H1 (cell line): ENCODE measurements around the gene LORICRIN. TPM values are rescaled to one million over a fixed set of nuclear protein-coding genes. Genes with fewer than 3 reads are reported as not detected.

Source experiments
- CTCF ChIA-PET: fragments of 300-600 bp; sonication (Branson Sonifier 250); formaldehyde crosslinking; loops from one replicate; lab custom pipeline; 2021; ENCODE audit not compliant: partially characterized antibody; lab: Charles Lee
- POLR2A ChIA-PET: fragments of 300-600 bp; sonication (Branson Sonifier 250); formaldehyde crosslinking; loops from one replicate; lab custom pipeline; 2021; ENCODE audit warnings: inconsistent platforms; ENCODE audit not compliant: partially characterized antibody; lab: Charles Lee
- DNase-seq, 2 experiments: peaks; one replicate each; pipeline versions ENCODE4 v3.0.0 to v3.0.0-alpha.2; 2010 to 2022; ENCODE audit warnings: low spot score in 2 of 2, low read depth in 1 of 2, mixed read lengths in 1 of 2
- FAIRE-seq: peaks from 2 replicates; lab custom pipeline; 2011; peaks lifted over from hg19 to GRCh38; lab: Jason Lieb, UNC
- H2AFZ ChIP-seq: 2 replicates; pipeline ENCODE4 v1.8.1; 2012; ENCODE audit warnings: low read length, inconsistent platforms
- H2AK5ac ChIP-seq: 2 replicates; pipeline ENCODE4 v1.6.1; 2013; ENCODE audit warnings: low read depth, low read length
- H2BK120ac ChIP-seq: replicated peaks from 2 replicates; pipeline ENCODE3; 2013; ENCODE audit warnings: low read depth, low read length, inconsistent platforms
- H2BK12ac ChIP-seq: 2 replicates; pipeline ENCODE4 v1.6.1; 2013; ENCODE audit warnings: low read depth, low read length
- H2BK15ac ChIP-seq: 2 replicates; pipeline ENCODE4 v1.6.1; 2013; ENCODE audit warnings: low read length
- H2BK20ac ChIP-seq: 2 replicates; pipeline ENCODE4 v1.6.1; 2013; ENCODE audit warnings: low read length
- H2BK5ac ChIP-seq: 2 replicates; pipeline ENCODE4 v1.6.1; 2013; ENCODE audit warnings: low read depth, low read length
- H3K14ac ChIP-seq: 2 replicates; pipeline ENCODE4 v1.6.1; 2013; ENCODE audit warnings: inconsistent platforms; ENCODE audit not compliant: insufficient read length
- H3K18ac ChIP-seq: 2 replicates; pipeline ENCODE4 v1.6.1; 2013; ENCODE audit warnings: low read length; ENCODE audit errors: extremely low read depth
- H3K23ac ChIP-seq: 2 replicates; pipeline ENCODE4 v1.6.1; 2013; ENCODE audit warnings: inconsistent platforms; ENCODE audit not compliant: insufficient read length
- H3K23me2 ChIP-seq: 2 replicates; pipeline ENCODE4 v1.6.1; 2013; ENCODE audit warnings: low read depth, low read length
- H3K27ac ChIP-seq: 2 replicates; pipeline ENCODE4 v1.6.1; 2011; ENCODE audit warnings: low read depth, low read length, inconsistent platforms
- H3K27me3 ChIP-seq, 4 experiments: replicated peaks in 1 of 4; 1 replicate in 1 of 4; 2 replicates in 3 of 4; pipeline versions ENCODE4 v1.6.1 to v1.8.1; 2011 to 2013; ENCODE audit warnings: low read length in 3 of 4, mild to moderate bottlenecking in 3 of 4, inconsistent platforms in 2 of 4, mixed read lengths in 2 of 4, moderate library complexity in 1 of 4; ENCODE audit not compliant: control insufficient read depth in 3 of 4, insufficient read depth in 3 of 4; ENCODE audit errors: extremely low read depth in 1 of 4
- H3K36me3 ChIP-seq, 4 experiments: 2 replicates each; pipeline versions ENCODE4 v1.6.1 to v1.8.1; 2011 to 2013; ENCODE audit warnings: mild to moderate bottlenecking in 4 of 4, low read length in 3 of 4, moderate library complexity in 2 of 4, control low read depth in 1 of 4, inconsistent platforms in 1 of 4; ENCODE audit not compliant: insufficient read depth in 4 of 4, control insufficient read depth in 2 of 4
- H3K4ac ChIP-seq: replicated peaks from 2 replicates; pipeline ENCODE3; 2013; ENCODE audit warnings: low read length, low read depth, mixed read lengths, inconsistent platforms; ENCODE audit not compliant: insufficient read length
- H3K4me1 ChIP-seq, 4 experiments: replicated peaks in 1 of 4; 1 replicate in 1 of 4; 2 replicates in 3 of 4; pipeline versions ENCODE4 v1.6.1 to v1.8.1; 2011 to 2013; ENCODE audit warnings: low read length in 3 of 4, inconsistent platforms in 2 of 4, mixed read lengths in 1 of 4; ENCODE audit not compliant: insufficient read depth in 4 of 4, control insufficient read depth in 3 of 4
- H3K4me2 ChIP-seq, 2 experiments: 2 replicates each; pipeline versions ENCODE4 v1.6.1 to v1.8.1; 2011 to 2013; ENCODE audit warnings: low read depth in 2 of 2, low read length in 2 of 2, control low read depth in 1 of 2, inconsistent platforms in 1 of 2, mild to moderate bottlenecking in 1 of 2; ENCODE audit not compliant: insufficient read depth in 1 of 2
- H3K4me3 ChIP-seq, 4 experiments: fragments of 200-600, 300-600 bp in 1 of 4; sonication (generic), shearing (Covaris generic), sonication (Bioruptor Twin) in 1 of 4; 2 replicates each; pipeline versions ENCODE4 v1.5.1 to v1.8.1; 2011 to 2016; ENCODE audit warnings: low read length in 4 of 4, low read depth in 3 of 4, control low read depth in 2 of 4, inconsistent platforms in 2 of 4, mild to moderate bottlenecking in 2 of 4, mixed read lengths in 1 of 4, moderate library complexity in 1 of 4; ENCODE audit not compliant: insufficient read depth in 2 of 4; ENCODE audit errors: extremely low read depth in 1 of 4
- H3K56ac ChIP-seq: replicated peaks from 2 replicates; pipeline ENCODE3; 2013; ENCODE audit warnings: low read depth, mild to moderate bottlenecking, mixed read lengths, low read length, inconsistent platforms; ENCODE audit not compliant: insufficient read length
- H3K79me1 ChIP-seq: 2 replicates; pipeline ENCODE4 v1.6.1; 2013; ENCODE audit warnings: low read depth, low read length, control low read depth
- H3K79me2 ChIP-seq, 2 experiments: 2 replicates each; pipeline versions ENCODE4 v1.6.1 to v1.8.1; 2012 to 2013; ENCODE audit warnings: low read length in 2 of 2, mild to moderate bottlenecking in 2 of 2, inconsistent platforms in 1 of 2; ENCODE audit not compliant: insufficient read depth in 2 of 2, control insufficient read depth in 1 of 2
- H3K9ac ChIP-seq, 4 experiments: replicated peaks in 1 of 4; 1 replicate in 1 of 4; 2 replicates in 3 of 4; pipeline versions ENCODE4 v1.6.1 to v1.8.1; 2011 to 2013; ENCODE audit warnings: low read depth in 3 of 4, low read length in 3 of 4, control low read depth in 2 of 4, mild to moderate bottlenecking in 2 of 4, moderate library complexity in 2 of 4, inconsistent platforms in 1 of 4; ENCODE audit errors: extremely low read depth in 1 of 4
- H3K9me3 ChIP-seq, 2 experiments: 2 replicates each; pipeline versions ENCODE4 v1.6.1 to v1.8.1; 2012 to 2013; ENCODE audit warnings: mild to moderate bottlenecking in 2 of 2, moderate library complexity in 2 of 2, control low read depth in 1 of 2, inconsistent platforms in 1 of 2, low read depth in 1 of 2, low read length in 1 of 2, mixed read lengths in 1 of 2; ENCODE audit not compliant: insufficient read depth in 2 of 2
- H4K20me1 ChIP-seq, 2 experiments: replicated peaks in 1 of 2; 2 replicates each; pipeline versions ENCODE3 to v1.8.1; 2011 to 2013; ENCODE audit warnings: inconsistent platforms in 2 of 2, low read length in 2 of 2, mild to moderate bottlenecking in 1 of 2; ENCODE audit not compliant: insufficient read depth in 2 of 2, control insufficient read depth in 1 of 2
- H4K5ac ChIP-seq: 2 replicates; pipeline ENCODE4 v1.6.1; 2013; ENCODE audit warnings: low read length, low read depth, mixed read lengths, inconsistent platforms; ENCODE audit not compliant: insufficient read length
- H4K8ac ChIP-seq: 2 replicates; pipeline ENCODE4 v1.8.0; 2013; ENCODE audit warnings: mild to moderate bottlenecking, moderate library complexity, low read length, inconsistent platforms; ENCODE audit not compliant: insufficient read depth; ENCODE audit errors: extremely low read depth
- H4K91ac ChIP-seq: replicated peaks from 2 replicates; pipeline ENCODE3; 2013; ENCODE audit warnings: low read length, mixed read lengths, inconsistent platforms; ENCODE audit not compliant: insufficient read length
- BACH1 ChIP-seq: IDR thresholded peaks from 2 replicates; pipeline ENCODE4 v1.6.1; 2012; ENCODE audit warnings: low read length, improper control_type of control experiment
- ZNF274 ChIP-seq: IDR thresholded peaks from 2 replicates; pipeline ENCODE4 v1.7.0; 2012; ENCODE audit warnings: low read length, borderline replicate concordance; ENCODE audit errors: extremely low read depth
- WGBS, 2 experiments: shearing (Covaris generic) in 1 of 2; methylation state at CpG; one replicate each; pipeline versions ENCODE4 v1.1.6 to v1.1.7; 2013 to 2015; ENCODE audit warnings: low lambda C conversion rate in 2 of 2, mixed read lengths in 2 of 2, inconsistent platforms in 1 of 2, low coverage in 1 of 2, missing lambda C conversion rate in 1 of 2; ENCODE audit not compliant: insufficient replicate concordance in 2 of 2, insufficient coverage in 1 of 2, insufficient read length in 1 of 2; ENCODE audit errors: extremely low coverage in 1 of 2, missing lambda C conversion rate in 1 of 2; 5-methylcytosine and 5-hydroxymethylcytosine counted together
- polyA plus RNA-seq, 7 experiments: library from polyadenylated mRNA; depleted of rRNA in 3 of 7; stranded (reverse) in 5 of 7; unstranded in 2 of 7; fragments of >200 nt in 5 of 7; fragments of 200-250 nt in 2 of 7; gene quantifications; 1 replicate in 5 of 7; 2 replicates in 1 of 7; 4 replicates in 1 of 7; pipeline versions ENCODE4 v1.2.1 to v1.2.3, GENCODE V29; 2011 to 2013; ENCODE audit warnings: missing spikeins in 2 of 7, mixed read lengths in 2 of 7
- total RNA-seq: library from RNA; stranded (reverse); fragmentation: NEBNext Ultra II Directional; extraction: Animal tissue kit (Norgen Biotek cat#: 25700); gene quantifications from 2 replicates; pipeline ENCODE4 v1.2.1, GENCODE V29; 2021

LORICRIN gene
- total and polyA plus RNA-seq, 2 of the 8 experiments (the other 6 are each of a cell fraction or from before 2014, with no cell fraction given) = not detected

GRCh38 chr1:153232553-153232952 lies 26.9 kb upstream of the LORICRIN start:
- no peak overlapping the region for H3K23ac ChIP-seq
- WGBS, 2 experiments = 78% methylated on average over 3 of the region's 3 CpGs; no CpG with 5 or more reads in 1 of the 2 experiments
- H3K4me2 ChIP-seq = no peak overlapping the region
- H4K20me1 ChIP-seq = no peaks in the 10 kb centered on the region
- no peaks in the 10 kb centered on the region for H3K23me2 ChIP-seq
- no peaks in the 10 kb centered on the region for H3K36me3 ChIP-seq
- no peak overlapping the region for H3K14ac ChIP-seq
- TF ChIP-seq BACH1 (0 out of 2 replicates have a peak, but pooled peaks have one; percentile 14), ZNF274 (no peak)
- TF ChIP-seq, all 59 proteins: peak for 1
- H3K9ac ChIP-seq = no peak overlapping the region
- FAIRE-seq (no peak), DNase-seq (no peak)
- H2BK12ac ChIP-seq = no peak overlapping the region
- H2BK5ac ChIP-seq = no peak overlapping the region
- no peak overlapping the region for H4K5ac ChIP-seq
- no peak overlapping the region for H3K27ac ChIP-seq
- ChIA-PET POLR2A (no interaction called here), CTCF (interaction anchor here (1.6 to 2.8 kb wide), 3 partner anchors 10 to 56 kb away, joined by 6 to 16 read pairs (median 6); no protein-coding TSS in a partner anchor)
- no peaks in the 10 kb centered on the region for H3K27me3 ChIP-seq
- 0 out of 4 replicates have a peak, but pooled peaks cover 0 to 3% of the 10 kb centered on the region in 2 experiments for H3K9me3 ChIP-seq
- H2AFZ ChIP-seq = no peak overlapping the region
- H3K79me1 ChIP-seq = no peaks in the 10 kb centered on the region
- no peak overlapping the region for H2BK15ac ChIP-seq
- H2AK5ac ChIP-seq = no peak overlapping the region
- H3K4me3 ChIP-seq = no peak overlapping the region
- H2BK20ac ChIP-seq = no peak overlapping the region
- H3K4ac ChIP-seq = no peak overlapping the region
- no peak overlapping the region for H4K8ac ChIP-seq
- no peak overlapping the region for H3K18ac ChIP-seq
- H4K91ac ChIP-seq = no peak overlapping the region
- no peak overlapping the region for H3K56ac ChIP-seq
- no peaks in the 10 kb centered on the region for H3K79me2 ChIP-seq
- H2BK120ac ChIP-seq = no peak overlapping the region
- no peaks in the 10 kb centered on the region for H3K4me1 ChIP-seq
